NCI-H748 (cell line): Measurements from ENCODE around the gene FRYL.

ENCODE experiments used
- DNase-seq: peaks from one replicate; lab custom pipeline; 2025; ENCODE audit not compliant: unreplicated experiment; lab: John Stamatoyannopoulos, UW

FRYL gene

GRCh38 chr4:48499551-48500066 is 280.5 kb downstream of the FRYL start:
- DNase-seq = no peak

GRCh38 chr4:48498895-48499294 is 281.2 kb downstream of the FRYL start:
- no peak for DNase-seq

GRCh38 chr4:48495941-48496340 is 284.1 kb downstream of the FRYL start:
- DNase-seq = no peak

- DNase-seq = no peak
Measured at GRCh38 chr4:48493452-48494100, 286.5 kb downstream of the FRYL start.

- no peak for DNase-seq
Measured at GRCh38 chr4:48491514-48492176, 288.4 kb downstream of the FRYL start.

- DNase-seq = no peak
Measured at GRCh38 chr4:48490680-48491513, 289.2 kb downstream of the FRYL start.

GRCh38 chr4:48490012-48490679 is 289.9 kb downstream of the FRYL start, which contains the start of gene ZAR1:
Gene ZAR1 (plus strand): TSS chr4:48490252. CDS start chr4:48490292, 40 bp downstream.
- DNase-seq = peak; percentile 64

GRCh38 chr4:48489683-48490011 is 290.4 kb downstream of the FRYL start:
- DNase-seq = no peak

- DNase-seq = no peak
Measured at GRCh38 chr4:48484494-48485168, 295.4 kb downstream of the FRYL start.

GRCh38 chr4:48483777-48484493 is 296.1 kb downstream of the FRYL start:
- DNase-seq = peak; percentile 31

GRCh38 chr4:48483006-48483776 is 296.9 kb downstream of the FRYL start, which contains the start of gene SLC10A4:
Gene SLC10A4 (plus strand): TSS chr4:48483343. CDS start chr4:48483562, 219 bp downstream.
- peak; percentile 70 for DNase-seq

GRCh38 chr4:48481581-48481980 is 298.5 kb downstream of the FRYL start:
- no peak for DNase-seq

GRCh38 chr4:48478273-48478672 is 301.8 kb downstream of the FRYL start:
- no peak for DNase-seq

GRCh38 chr4:48475770-48476169 is 304.3 kb downstream of the FRYL start:
- no peak for DNase-seq

GRCh38 chr4:48472794-48473193 is 307.3 kb downstream of the FRYL start:
- DNase-seq = peak; percentile 68

GRCh38 chr4:48470570-48470969 is 309.5 kb downstream of the FRYL start:
- DNase-seq = no peak

GRCh38 chr4:48470137-48470536 is 309.9 kb downstream of the FRYL start:
- no peak for DNase-seq

- DNase-seq = no peak
Measured at GRCh38 chr4:48467891-48468290, 312.2 kb downstream of the FRYL start.

- no peak for DNase-seq
Measured at GRCh38 chr4:48467442-48467841, 312.6 kb downstream of the FRYL start.
